ENCODE measurements around the gene NPAS3. TPM values are rescaled to one million over a fixed set of nuclear protein-coding genes. Genes with fewer than 3 reads are reported as not detected.
A peak's percentile ranks its signal among the peaks of the same experiment; 100 is the strongest.

The NPAS3 gene
- not detected in 2 replicates for total RNA-seq (2014; rRNA removed; shearing (Covaris generic))
- not detected in 2 replicates for total RNA-seq (2022)
- percentile 9 among the genes with signal in this experiment for Bru-seq, nascent RNA
- percentile 1 among the genes with signal in this experiment for BruChase-seq, experiment 1, labeled RNA remaining after a 6-hour chase
- BruChase-seq, experiment 2, labeled RNA remaining after a 2-hour chase: percentile 3 among the genes with signal in this experiment
- long read RNA-seq, partial matches to known transcripts: 0 of 39 reads
- long read RNA-seq, other reads (novel, unspliced or antisense): 39 of 39 reads

GRCh38 chr14:32938719-32939253 lies at the start of gene NPAS3:
Gene NPAS3, plus strand, starts transcription at chr14:32938879.
- no peaks in the 10 kb centered on the region for H3K9me3 ChIP-seq (ENCODE audit: low read length)
- no TSS peak for BruUV-seq (replicated peaks)
- POLR2A ChIA-PET: no interaction called here
- H4K20me1 ChIP-seq (ENCODE audit: insufficient read depth, low read length): no peaks in the 10 kb centered on the region
- no peak within 1 kb of the TSS for H3K4me2 ChIP-seq (ENCODE audit: low read length)
- no peak within 1 kb of the TSS for H3K4me3 ChIP-seq (ENCODE audit: low read depth, low read length, poor library complexity, severe bottlenecking)
- CTCF ChIA-PET (ENCODE audit: unreplicated experiment): no interaction called here
- peaks cover 6% of the 10 kb centered on the region for H3K79me2 ChIP-seq (ENCODE audit: insufficient read depth, low read depth, low read length)
- H3K9me2 ChIP-seq (ENCODE audit: insufficient read depth, low read length): no peaks in the 10 kb centered on the region
- no peak within 1 kb of the TSS for H2AFZ ChIP-seq (ENCODE audit: low read length)
- peaks cover 73% of the 10 kb centered on the region for H3K36me3 ChIP-seq (ENCODE audit: insufficient read depth, low read length)
- TF ChIP-seq EZH2phosphoT487 (IDR thresholded peaks at IDR 0.05; ENCODE audit: borderline replicate concordance, low read depth, low read length) (no peak), CTCF (conservative IDR thresholded peaks at IDR 0.05; ENCODE audit: low read length) (no peak)
- intact Hi-C loops (cut with micrococcal nuclease; ENCODE audit: unreplicated experiment): no loop called here
- DNase-seq (ENCODE audit: low spot score): no peak
- no peak within 1 kb of the TSS for H3K27ac ChIP-seq (ENCODE audit: low read depth, low read length, poor library complexity, severe bottlenecking)
- no peaks in the 10 kb centered on the region for H3K4me1 ChIP-seq (ENCODE audit: insufficient read depth, low read length, poor library complexity, severe bottlenecking)

DNA sequence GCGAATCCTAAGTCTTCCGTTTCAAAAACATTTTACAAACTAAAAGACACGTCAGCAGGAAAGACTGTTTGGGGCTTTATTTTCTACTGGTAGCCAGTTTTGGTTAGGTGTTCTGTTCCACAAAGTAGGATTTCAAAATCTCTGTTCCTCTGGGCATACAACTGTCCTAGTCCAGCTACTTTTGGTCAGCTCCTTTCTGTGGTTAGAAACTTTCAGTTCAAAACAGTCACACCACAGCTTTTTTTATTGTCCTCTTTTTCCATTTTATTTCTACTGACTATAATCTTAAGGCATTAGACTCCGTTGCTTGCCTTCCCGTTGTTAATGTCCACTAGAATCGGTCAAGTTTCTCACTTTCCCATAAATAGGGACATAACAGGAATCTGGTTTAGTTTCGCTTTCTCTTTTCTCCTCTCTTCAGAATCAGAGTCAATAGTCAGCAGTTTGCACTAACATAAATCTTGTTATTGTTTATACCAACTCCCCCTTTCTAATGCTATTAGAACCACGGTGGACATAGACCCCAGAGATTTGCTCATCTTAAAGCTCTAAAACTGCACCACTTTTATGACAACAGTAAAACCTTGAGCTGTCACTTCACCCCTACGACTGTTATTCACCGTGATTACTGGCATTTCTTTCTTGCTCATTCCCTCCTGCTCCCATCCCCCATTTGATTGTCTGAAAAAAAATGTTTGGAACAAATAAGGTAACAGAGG lies 41.5 kb upstream of the NPAS3 start:
- ChIA-PET CTCF (ENCODE audit: unreplicated experiment) (no interaction called here), POLR2A (no interaction called here)
- Histone ChIP-seq H3K4me1 (ENCODE audit: insufficient read depth, low read length, poor library complexity, severe bottlenecking) (no peaks in the 10 kb centered on the region), H3K4me3 (ENCODE audit: low read depth, low read length, poor library complexity, severe bottlenecking) (no peak overlapping the region), H3K79me2 (ENCODE audit: insufficient read depth, low read depth, low read length) (no peaks in the 10 kb centered on the region), H3K9me3 (ENCODE audit: low read length) (no peaks in the 10 kb centered on the region), H4K20me1 (ENCODE audit: insufficient read depth, low read length) (no peaks in the 10 kb centered on the region), H3K9me2 (ENCODE audit: insufficient read depth, low read length) (no peaks in the 10 kb centered on the region), H2AFZ (ENCODE audit: low read length) (no peak overlapping the region), H3K27ac (ENCODE audit: low read depth, low read length, poor library complexity, severe bottlenecking) (no peak overlapping the region), H3K4me2 (ENCODE audit: low read length) (no peak overlapping the region), H3K36me3 (ENCODE audit: insufficient read depth, low read length) (peaks cover 18% of the 10 kb centered on the region)
- intact Hi-C loops (cut with micrococcal nuclease; ENCODE audit: unreplicated experiment): no loop called here
- TF ChIP-seq EZH2phosphoT487 (IDR thresholded peaks at IDR 0.05; ENCODE audit: borderline replicate concordance, low read depth, low read length) (no peak), CTCF (conservative IDR thresholded peaks at IDR 0.05; ENCODE audit: low read length) (no peak)
- DNase-seq (ENCODE audit: low spot score): no peak
- no TSS peak for BruUV-seq (replicated peaks)

GRCh38 chr14:32897698-32898064 lies 41.0 kb upstream of the NPAS3 start:
- Histone ChIP-seq H3K79me2 (ENCODE audit: insufficient read depth, low read depth, low read length) (no peaks in the 10 kb centered on the region), H3K27ac (ENCODE audit: low read depth, low read length, poor library complexity, severe bottlenecking) (no peak overlapping the region), H2AFZ (ENCODE audit: low read length) (no peak overlapping the region), H4K20me1 (ENCODE audit: insufficient read depth, low read length) (no peaks in the 10 kb centered on the region), H3K4me1 (ENCODE audit: insufficient read depth, low read length, poor library complexity, severe bottlenecking) (no peaks in the 10 kb centered on the region), H3K9me2 (ENCODE audit: insufficient read depth, low read length) (no peaks in the 10 kb centered on the region), H3K4me3 (ENCODE audit: low read depth, low read length, poor library complexity, severe bottlenecking) (no peak overlapping the region), H3K9me3 (ENCODE audit: low read length) (no peaks in the 10 kb centered on the region), H3K4me2 (ENCODE audit: low read length) (no peak overlapping the region), H3K36me3 (ENCODE audit: insufficient read depth, low read length) (peaks cover 15% of the 10 kb centered on the region)
- no peak for DNase-seq (ENCODE audit: low spot score)
- ChIA-PET POLR2A (no interaction called here), CTCF (ENCODE audit: unreplicated experiment) (no interaction called here)
- BruUV-seq (replicated peaks): no TSS peak
- intact Hi-C loops (cut with micrococcal nuclease; ENCODE audit: unreplicated experiment): no loop called here
- TF ChIP-seq EZH2phosphoT487 (IDR thresholded peaks at IDR 0.05; ENCODE audit: borderline replicate concordance, low read depth, low read length): no peak
- TF ChIP-seq CTCF (conservative IDR thresholded peaks at IDR 0.05; ENCODE audit: low read length): no peak
